DOHH2 (cell line): ENCODE results near the gene SCARB2.
"Not testable (repeated sequence)": the region's sequence is repeated elsewhere in the genome, so short reads cannot be mapped to it uniquely, and the experiment has no call there.

Experiments used
- CTCF ChIP-seq: fragments of 200-600 bp; sonication (generic); IDR thresholded peaks from one replicate; pipeline ENCODE4 v1.5.1; 2014; ENCODE audit warnings: antibody characterized with exemption, mild to moderate bottlenecking, low read depth, low read length; ENCODE audit not compliant: poor library complexity, severe bottlenecking
- EZH2phosphoT487 ChIP-seq: fragments of 200-600 bp; sonication (generic); IDR thresholded peaks from 2 replicates; pipeline ENCODE4 v1.6.1; 2017; ENCODE audit warnings: borderline replicate concordance, mild to moderate bottlenecking, antibody characterized with exemption, low read length, moderate library complexity, mixed read lengths

- not testable (repeated sequence) for TF ChIP-seq CTCF, EZH2phosphoT487
Observed at GRCh38 chr4:76243877-76244276, 30.3 kb upstream of the SCARB2 start.
